HEK293T (cell line): ENCODE measurements around the gene RPL10.

ENCODE experiments used
- ELF4 ChIP-seq: fragments of 450-650 bp; IDR thresholded peaks from 2 replicates; pipeline ENCODE4 v1.6.1; 2017; ENCODE audit warnings: antibody characterized with exemption
- TARDBP ChIP-seq: fragments of 450-650 bp; IDR thresholded peaks from 2 replicates; pipeline ENCODE4 v1.6.1; 2016

DNA sequence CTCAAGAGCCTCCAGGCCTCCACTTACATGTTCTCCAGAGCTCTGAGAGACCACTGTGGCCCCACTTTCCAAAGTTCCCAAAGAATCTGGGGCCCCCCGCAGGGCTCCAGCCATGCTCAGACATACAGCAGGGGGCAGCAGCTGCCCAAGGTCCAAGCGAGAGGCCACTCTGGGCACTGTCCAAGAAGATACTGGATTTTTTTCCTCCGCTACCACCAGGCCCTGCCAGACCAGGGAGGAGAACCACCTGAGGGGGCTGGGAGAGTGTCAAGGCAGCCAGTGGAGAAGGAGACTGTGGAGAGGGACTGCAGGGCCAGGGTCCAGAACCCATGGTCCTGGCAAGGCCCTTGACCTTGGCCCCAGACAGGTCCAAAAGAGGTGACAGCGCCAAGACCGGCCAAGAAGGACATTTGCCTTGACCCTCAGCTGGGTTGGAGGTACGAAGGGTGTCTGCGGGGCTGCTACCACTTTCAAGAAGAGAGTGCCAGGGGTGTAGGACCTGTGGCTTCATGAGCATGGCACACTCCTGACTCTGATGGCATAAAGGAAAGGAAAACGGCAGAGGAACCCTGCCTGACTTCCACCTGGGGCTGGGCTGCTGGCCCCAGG is 13.8 kb upstream of the RPL10 start:
- TF ChIP-seq TARDBP, result no peak
- TF ChIP-seq ELF4, result no peak
